GM23338 (cell line): ENCODE measurements around the gene RBP5. TPM values are rescaled to one million over a fixed set of nuclear protein-coding genes. Genes with fewer than 3 reads are reported as not detected.

Experiments
- CTCF ChIP-seq, 2 experiments: fragments of 200-600 bp in 1 of 2; sonication (generic) in 1 of 2; conservative IDR thresholded peaks; 2 replicates each; pipeline versions ENCODE4 v1.5.1 to v1.6.1; 2016 to 2017; ENCODE audit warnings: antibody characterized with exemption in 2 of 2, low read depth in 2 of 2, mild to moderate bottlenecking in 2 of 2, moderate library complexity in 1 of 2
- EZH2 ChIP-seq: fragments of 200-600 bp; sonication (generic); IDR thresholded peaks from one replicate; pipeline ENCODE4 v1.8.0; 2017; ENCODE audit warnings: antibody characterized with exemption, mild to moderate bottlenecking, low read depth; ENCODE audit not compliant: unreplicated experiment
- POLR2AphosphoS5 ChIP-seq: IDR thresholded peaks from 2 replicates; pipeline ENCODE4 v1.6.1; 2016; ENCODE audit warnings: antibody characterized with exemption, low read depth
- REST ChIP-seq: IDR thresholded peaks from one replicate; pipeline ENCODE4 v1.6.1; 2018; ENCODE audit warnings: antibody characterized with exemption; ENCODE audit not compliant: unreplicated experiment
- STAT1 ChIP-seq: IDR thresholded peaks from one replicate; pipeline ENCODE4 v1.6.1; 2016; ENCODE audit warnings: antibody characterized with exemption; ENCODE audit not compliant: unreplicated experiment
- ZNF331 ChIP-seq: fragments of 250-450 bp; sonication (Bioruptor Pico); IDR thresholded peaks from 2 replicates; pipeline ENCODE4 v1.5.0; 2020; ENCODE audit warnings: low read depth, mild to moderate bottlenecking, moderate library complexity
- ZNF462 ChIP-seq: fragments of 250-450 bp; sonication (Bioruptor Pico); IDR thresholded peaks from 2 replicates; pipeline ENCODE4 v1.5.0; 2020; ENCODE audit warnings: mild to moderate bottlenecking, moderate library complexity
- polyA plus RNA-seq: library from polyadenylated mRNA; unstranded; fragments of >200 nt; fragmentation: Nextera tagmentation; extraction: Ambion mirVana; gene quantifications from 2 replicates; pipeline ENCODE4 v1.2.1, GENCODE V29; 2016
- total RNA-seq: library from RNA; depleted of rRNA; stranded (reverse); fragments of >200 nt; shearing (Covaris generic); gene quantifications from 2 replicates; pipeline ENCODE4 v1.2.3, GENCODE V29; 2014

The RBP5 gene
- total and polyA plus RNA-seq, 2 experiments from 2014 or later, result 1.2 to 3.0 TPM

- TF ChIP-seq ZNF462 (CRISPR knock-in tag) (no peak), POLR2AphosphoS5 (no peak), EZH2 (no peak), CTCF (conservative IDR thresholded peaks at IDR 0.05; ENCODE audit: low read depth in 2 of 2) (no peak), STAT1 (no peak), REST (no peak), ZNF331 (CRISPR knock-in tag) (no peak)
Measured at GRCh38 chr12:7101694-7102131, 27.0 kb downstream of the RBP5 start (continued).
